Activated T-helper 1 cell treated with anti-CD3 and anti-CD28 coated beads, Interleukin-12 subunit alpha, Interleukin-12 subunit beta, Interleukin-2, Interleukin-4 antibody, amounts not matched to agents 30 ng/mL and 10 ng/mL and 1 ng/mL, durations not matched to agents 14 hours and 24 hours and 36 hours (primary cell): ENCODE measurements around the gene NKAIN2. TPM values are rescaled to one million over a fixed set of nuclear protein-coding genes. Genes with fewer than 3 reads are reported as not detected.

Experiments used
- DNase-seq: peaks from one replicate; pipeline ENCODE4 v3.0.0; 2021; ENCODE audit warnings: low spot score
- H3K27ac Mint-ChIP-seq: one replicate; pipeline ENCODE4 v1.8.0; 2021; ENCODE audit warnings: mild to moderate bottlenecking, mixed read lengths
- H3K27me3 Mint-ChIP-seq: one replicate; pipeline ENCODE4 v1.8.0; 2022; ENCODE audit warnings: mild to moderate bottlenecking, moderate library complexity, mixed read lengths; ENCODE audit not compliant: insufficient read depth
- H3K36me3 Mint-ChIP-seq: one replicate; pipeline ENCODE4 v1.8.0; 2021; ENCODE audit warnings: low read depth, mixed read lengths
- H3K4me1 Mint-ChIP-seq: one replicate; pipeline ENCODE4 v1.8.0; 2021; ENCODE audit warnings: low read depth, mixed read lengths
- H3K4me3 Mint-ChIP-seq: one replicate; pipeline ENCODE4 v1.8.0; 2021; ENCODE audit warnings: mild to moderate bottlenecking, moderate library complexity, mixed read lengths
- H3K9me3 Mint-ChIP-seq: one replicate; pipeline ENCODE4 v1.8.0; 2021; ENCODE audit warnings: mixed read lengths
- intact Hi-C: fragments of 100-400 bp; cut with micrococcal nuclease; formaldehyde crosslinking; loops from one replicate; pipeline ENCODE4 v1.15.1; 2024
- total RNA-seq: library from RNA; stranded (reverse); gene quantifications from 2 replicates; pipeline ENCODE4 v1.2.3, GENCODE V29; 2022

Gene NKAIN2
- total RNA-seq, 1 donor from 2014 or later = not detected

- H3K4me1 Mint-ChIP-seq = no peaks in the 10 kb centered on the region
These were observed 1019.8 kb downstream of the NKAIN2 start for GRCh38 chr6:124823240-124824111.

DNA sequence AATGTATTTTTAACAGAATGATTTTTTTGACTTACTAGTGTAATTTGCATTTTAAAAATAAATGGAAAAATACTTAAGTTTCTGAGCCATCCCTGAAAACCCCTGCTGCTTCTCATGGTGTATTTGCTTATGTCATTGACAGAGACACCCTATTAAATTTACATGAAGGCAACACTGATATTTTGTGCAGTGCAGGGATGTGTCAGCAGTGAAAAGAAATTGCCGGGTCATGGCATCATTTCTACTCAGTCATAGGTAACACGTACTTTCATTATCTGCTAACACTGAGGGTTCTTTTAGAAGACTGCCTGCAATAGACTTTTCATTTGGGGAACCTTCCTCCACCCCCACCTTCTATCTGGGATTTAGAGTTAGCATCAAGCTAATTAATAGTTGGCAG, 1021.9 kb downstream of the NKAIN2 start:
- H3K4me1 Mint-ChIP-seq = no peaks in the 10 kb centered on the region
- no peaks in the 10 kb centered on the region for H3K9me3 Mint-ChIP-seq
- no peak for DNase-seq
- no peaks in the 10 kb centered on the region for H3K36me3 Mint-ChIP-seq
- no peak overlapping the region for H3K4me3 Mint-ChIP-seq
- no peak overlapping the region for H3K27ac Mint-ChIP-seq
- peaks cover 3% of the 10 kb centered on the region for H3K27me3 Mint-ChIP-seq
- intact Hi-C loops = no loop called here

More at GRCh38 chr6:124823240-124824111, 1019.8 kb downstream of the NKAIN2 start:
- intact Hi-C loops = no loop called here
- DNase-seq = no peak
- no peak overlapping the region for H3K4me3 Mint-ChIP-seq
- no peaks in the 10 kb centered on the region for H3K36me3 Mint-ChIP-seq
- H3K9me3 Mint-ChIP-seq = no peaks in the 10 kb centered on the region
- H3K27ac Mint-ChIP-seq = no peak overlapping the region
- peaks cover 3% of the 10 kb centered on the region for H3K27me3 Mint-ChIP-seq

DNA sequence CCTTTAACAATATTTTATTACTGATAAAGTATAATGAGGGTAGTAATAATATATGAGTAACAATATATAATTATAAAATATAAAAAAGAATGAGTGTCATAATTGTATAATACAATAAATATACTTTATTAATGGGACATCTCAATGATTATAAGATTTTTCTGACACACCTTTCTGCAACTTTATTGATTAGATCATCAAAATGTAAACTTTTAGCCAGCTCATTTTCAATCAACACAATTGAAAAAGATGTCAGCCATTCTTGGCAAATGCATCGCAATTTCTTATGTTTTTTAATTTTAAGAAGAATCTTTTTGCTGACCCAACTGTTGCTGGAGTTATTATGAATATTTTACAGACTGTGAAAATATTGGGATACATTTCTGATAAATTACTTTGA, 1026.2 kb downstream of the NKAIN2 start:
- H3K36me3 Mint-ChIP-seq = no peaks in the 10 kb centered on the region
- no peak overlapping the region for H3K4me3 Mint-ChIP-seq
- DNase-seq = no peak
- no peaks in the 10 kb centered on the region for H3K9me3 Mint-ChIP-seq
- intact Hi-C loops = no loop called here
- peaks cover 1% of the 10 kb centered on the region for H3K27me3 Mint-ChIP-seq
- no peak overlapping the region for H3K27ac Mint-ChIP-seq
- no peaks in the 10 kb centered on the region for H3K4me1 Mint-ChIP-seq

DNA sequence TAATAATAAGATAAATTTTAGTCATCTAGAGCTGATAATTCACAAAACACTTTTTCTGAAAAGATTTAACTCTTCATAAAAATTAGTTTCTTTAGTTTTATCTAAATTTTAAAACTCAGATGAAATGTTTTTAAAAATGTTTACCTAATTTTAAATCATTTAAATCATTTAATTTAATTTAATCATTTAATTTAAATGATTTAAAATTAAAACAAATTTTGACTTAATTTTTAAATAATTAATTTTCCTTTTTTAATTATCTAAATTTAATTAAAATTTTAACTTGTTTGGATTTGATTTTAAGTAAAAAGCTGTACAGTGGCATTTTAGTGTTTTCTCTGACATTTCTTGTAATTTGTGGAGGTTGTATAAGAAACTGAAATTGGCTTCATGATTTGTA, 1026.8 kb downstream of the NKAIN2 start:
- DNase-seq = no peak
- H3K4me1 Mint-ChIP-seq = no peaks in the 10 kb centered on the region
- H3K27ac Mint-ChIP-seq = no peak overlapping the region
- H3K9me3 Mint-ChIP-seq = no peaks in the 10 kb centered on the region
- no peak overlapping the region for H3K4me3 Mint-ChIP-seq
- intact Hi-C loops = no loop called here
- H3K36me3 Mint-ChIP-seq = no peaks in the 10 kb centered on the region
- H3K27me3 Mint-ChIP-seq = peaks cover 1% of the 10 kb centered on the region

GRCh38 chr6:124854338-124854922, 1050.8 kb downstream of the NKAIN2 start:
- no peaks in the 10 kb centered on the region for H3K4me1 Mint-ChIP-seq
- no peak overlapping the region for H3K27ac Mint-ChIP-seq
- intact Hi-C loops = no loop called here

DNA sequence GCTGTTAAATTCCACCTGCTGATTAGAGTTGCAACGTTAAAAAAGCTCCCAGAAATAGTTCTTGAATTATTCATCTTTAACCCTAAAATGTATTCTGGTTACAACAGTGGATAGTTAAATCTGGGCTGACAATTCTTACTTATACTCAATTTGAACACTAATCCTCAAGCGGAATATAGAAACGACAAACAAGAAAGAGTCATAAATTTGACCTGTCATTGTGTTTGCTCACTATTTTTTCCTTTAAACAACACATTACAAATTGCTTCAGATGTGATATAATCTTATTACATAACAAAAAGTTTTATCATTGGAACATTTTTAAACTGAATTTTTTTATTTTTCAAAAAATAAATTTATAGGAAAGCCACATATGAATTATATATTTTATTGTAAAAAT, 1054.1 kb downstream of the NKAIN2 start:
- intact Hi-C loops = no loop called here
- Mint-ChIP-seq H3K4me1 (no peaks in the 10 kb centered on the region), H3K27ac (no peak overlapping the region), H3K9me3 (no peaks in the 10 kb centered on the region), H3K4me3 (no peak overlapping the region), H3K27me3 (no peaks in the 10 kb centered on the region), H3K36me3 (no peaks in the 10 kb centered on the region)
- no peak for DNase-seq

More at GRCh38 chr6:124854338-124854922, 1050.8 kb downstream of the NKAIN2 start:
- DNase-seq = no peak
- Mint-ChIP-seq H3K27me3 (no peaks in the 10 kb centered on the region), H3K4me3 (no peak overlapping the region), H3K36me3 (no peaks in the 10 kb centered on the region), H3K9me3 (no peaks in the 10 kb centered on the region)

- DNase-seq = no peak
- Mint-ChIP-seq H3K27ac (no peak overlapping the region), H3K9me3 (no peaks in the 10 kb centered on the region), H3K4me3 (no peak overlapping the region), H3K4me1 (no peaks in the 10 kb centered on the region), H3K27me3 (no peaks in the 10 kb centered on the region), H3K36me3 (no peaks in the 10 kb centered on the region)
- intact Hi-C loops = no loop called here
These were observed 1054.9 kb downstream of the NKAIN2 start for GRCh38 chr6:124858564-124858963.

DNA sequence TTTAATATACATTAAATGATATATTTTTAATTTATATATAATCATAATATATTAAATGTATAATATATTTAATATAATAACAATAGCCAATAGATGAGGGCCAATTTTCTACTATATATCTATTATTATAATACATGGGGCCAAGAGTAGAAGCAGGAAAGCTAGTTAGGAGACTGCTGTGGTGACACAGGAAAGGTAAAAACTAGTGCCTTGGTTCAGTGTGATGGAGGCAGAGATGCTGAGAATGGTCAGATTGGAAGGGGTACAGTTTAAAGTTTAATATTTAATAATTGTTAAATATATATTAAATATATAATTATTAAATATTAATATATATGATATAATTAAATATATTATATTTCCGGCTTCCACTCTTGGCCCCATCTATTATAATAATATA, 1055.7 kb downstream of the NKAIN2 start:
- Mint-ChIP-seq H3K27me3 (peaks cover 2% of the 10 kb centered on the region), H3K9me3 (no peaks in the 10 kb centered on the region), H3K36me3 (no peaks in the 10 kb centered on the region), H3K4me1 (no peaks in the 10 kb centered on the region), H3K4me3 (no peak overlapping the region), H3K27ac (no peak overlapping the region)
- DNase-seq = no peak
- intact Hi-C loops = no loop called here

GRCh38 chr6:124866040-124866439, 1062.4 kb downstream of the NKAIN2 start:
- Mint-ChIP-seq H3K4me1 (no peaks in the 10 kb centered on the region), H3K4me3 (no peak overlapping the region), H3K27me3 (peaks cover 4% of the 10 kb centered on the region), H3K36me3 (no peaks in the 10 kb centered on the region), H3K9me3 (no peaks in the 10 kb centered on the region), H3K27ac (no peak overlapping the region)
- intact Hi-C loops = no loop called here
- no peak for DNase-seq

GRCh38 chr6:124867121-124867520, 1063.5 kb downstream of the NKAIN2 start:
- no peaks in the 10 kb centered on the region for H3K36me3 Mint-ChIP-seq
- no peak overlapping the region for H3K4me3 Mint-ChIP-seq
- H3K27me3 Mint-ChIP-seq = peaks cover 4% of the 10 kb centered on the region
- intact Hi-C loops = no loop called here
- H3K4me1 Mint-ChIP-seq = no peaks in the 10 kb centered on the region
- DNase-seq = no peak
- no peaks in the 10 kb centered on the region for H3K9me3 Mint-ChIP-seq
- H3K27ac Mint-ChIP-seq = no peak overlapping the region

GRCh38 chr6:124868481-124868880, 1064.8 kb downstream of the NKAIN2 start:
- Mint-ChIP-seq H3K27ac (no peak overlapping the region), H3K9me3 (no peaks in the 10 kb centered on the region), H3K4me1 (no peaks in the 10 kb centered on the region), H3K36me3 (no peaks in the 10 kb centered on the region), H3K27me3 (peaks cover 4% of the 10 kb centered on the region), H3K4me3 (no peak overlapping the region)
- no peak for DNase-seq
- intact Hi-C loops = no loop called here

- Mint-ChIP-seq H3K27me3 (peaks cover 1% of the 10 kb centered on the region), H3K9me3 (no peaks in the 10 kb centered on the region), H3K4me1 (no peaks in the 10 kb centered on the region), H3K4me3 (no peak overlapping the region), H3K36me3 (no peaks in the 10 kb centered on the region), H3K27ac (no peak overlapping the region)
- DNase-seq = no peak
- intact Hi-C loops = no loop called here
These were observed 1065.8 kb downstream of the NKAIN2 start for GRCh38 chr6:124869416-124869815.

GRCh38 chr6:124870611-124871459, 1067.2 kb downstream of the NKAIN2 start:
- H3K36me3 Mint-ChIP-seq = no peaks in the 10 kb centered on the region
- H3K27me3 Mint-ChIP-seq = peaks cover 4% of the 10 kb centered on the region
- H3K4me1 Mint-ChIP-seq = no peaks in the 10 kb centered on the region
- H3K9me3 Mint-ChIP-seq = no peaks in the 10 kb centered on the region
- intact Hi-C loops = loop anchor here (1.0 kb wide), 1 partner anchor 243 kb away; no protein-coding TSS in a partner anchor
- no peak for DNase-seq
- H3K27ac Mint-ChIP-seq = no peak overlapping the region
- H3K4me3 Mint-ChIP-seq = no peak overlapping the region
